OCI-LY1 (cell line): Measurements from ENCODE around the gene AKAP13.

Experiments used
- EZH2 ChIP-seq: fragments of 200-600 bp; sonication (generic), shearing (Covaris generic); IDR thresholded peaks from 2 replicates; pipeline ENCODE4 v1.8.0; 2017; ENCODE audit warnings: borderline replicate concordance, mixed run types, mild to moderate bottlenecking, antibody characterized with exemption, low read length, moderate library complexity, mixed read lengths
- TF ChIP-seq, protein P1 (sequence below): fragments of 200-600 bp; sonication (generic), shearing (Covaris generic); IDR thresholded peaks from 2 replicates; pipeline ENCODE4 v1.5.1; 2017; ENCODE audit warnings: mild to moderate bottlenecking, antibody characterized with exemption, low read length, moderate library complexity, mixed read lengths

DNA sequence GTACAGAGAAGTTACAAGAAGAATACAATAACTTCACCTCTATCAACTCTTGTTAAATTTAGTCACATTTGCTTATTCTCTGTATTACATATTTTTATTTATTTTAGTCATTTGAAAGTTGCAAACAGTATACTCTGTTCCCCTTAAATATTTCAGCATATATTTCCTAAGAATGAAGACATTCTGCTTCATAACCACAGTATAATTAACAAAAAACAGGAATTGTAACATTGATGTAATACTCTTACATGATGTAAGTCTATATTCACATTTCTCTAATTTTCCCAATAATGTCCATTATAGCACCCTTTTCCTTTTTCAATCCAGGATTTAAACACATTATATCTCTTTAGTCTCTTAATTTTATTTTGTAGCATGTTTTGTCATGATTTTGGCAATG, 112.0 kb downstream of the AKAP13 start:
- TF ChIP-seq, protein P1, sequence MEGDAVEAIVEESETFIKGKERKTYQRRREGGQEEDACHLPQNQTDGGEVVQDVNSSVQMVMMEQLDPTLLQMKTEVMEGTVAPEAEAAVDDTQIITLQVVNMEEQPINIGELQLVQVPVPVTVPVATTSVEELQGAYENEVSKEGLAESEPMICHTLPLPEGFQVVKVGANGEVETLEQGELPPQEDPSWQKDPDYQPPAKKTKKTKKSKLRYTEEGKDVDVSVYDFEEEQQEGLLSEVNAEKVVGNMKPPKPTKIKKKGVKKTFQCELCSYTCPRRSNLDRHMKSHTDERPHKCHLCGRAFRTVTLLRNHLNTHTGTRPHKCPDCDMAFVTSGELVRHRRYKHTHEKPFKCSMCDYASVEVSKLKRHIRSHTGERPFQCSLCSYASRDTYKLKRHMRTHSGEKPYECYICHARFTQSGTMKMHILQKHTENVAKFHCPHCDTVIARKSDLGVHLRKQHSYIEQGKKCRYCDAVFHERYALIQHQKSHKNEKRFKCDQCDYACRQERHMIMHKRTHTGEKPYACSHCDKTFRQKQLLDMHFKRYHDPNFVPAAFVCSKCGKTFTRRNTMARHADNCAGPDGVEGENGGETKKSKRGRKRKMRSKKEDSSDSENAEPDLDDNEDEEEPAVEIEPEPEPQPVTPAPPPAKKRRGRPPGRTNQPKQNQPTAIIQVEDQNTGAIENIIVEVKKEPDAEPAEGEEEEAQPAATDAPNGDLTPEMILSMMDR = no peak
- TF ChIP-seq EZH2 = no peak
